NCI-H1436 (cell line): Measurements from ENCODE around the gene BMI1.
A peak's percentile ranks its signal among the peaks of the same experiment; 100 is the strongest.
"Not testable (repeated sequence)": the region's sequence is repeated elsewhere in the genome, so short reads cannot be mapped to it uniquely, and the experiment has no call there.

Source experiments
- DNase-seq: peaks from one replicate; lab custom pipeline; 2025; lab: John Stamatoyannopoulos, UW

Gene BMI1

GRCh38 chr10:22339761-22340328, 18.9 kb downstream of the BMI1 start:
- DNase-seq: no peak

DNA sequence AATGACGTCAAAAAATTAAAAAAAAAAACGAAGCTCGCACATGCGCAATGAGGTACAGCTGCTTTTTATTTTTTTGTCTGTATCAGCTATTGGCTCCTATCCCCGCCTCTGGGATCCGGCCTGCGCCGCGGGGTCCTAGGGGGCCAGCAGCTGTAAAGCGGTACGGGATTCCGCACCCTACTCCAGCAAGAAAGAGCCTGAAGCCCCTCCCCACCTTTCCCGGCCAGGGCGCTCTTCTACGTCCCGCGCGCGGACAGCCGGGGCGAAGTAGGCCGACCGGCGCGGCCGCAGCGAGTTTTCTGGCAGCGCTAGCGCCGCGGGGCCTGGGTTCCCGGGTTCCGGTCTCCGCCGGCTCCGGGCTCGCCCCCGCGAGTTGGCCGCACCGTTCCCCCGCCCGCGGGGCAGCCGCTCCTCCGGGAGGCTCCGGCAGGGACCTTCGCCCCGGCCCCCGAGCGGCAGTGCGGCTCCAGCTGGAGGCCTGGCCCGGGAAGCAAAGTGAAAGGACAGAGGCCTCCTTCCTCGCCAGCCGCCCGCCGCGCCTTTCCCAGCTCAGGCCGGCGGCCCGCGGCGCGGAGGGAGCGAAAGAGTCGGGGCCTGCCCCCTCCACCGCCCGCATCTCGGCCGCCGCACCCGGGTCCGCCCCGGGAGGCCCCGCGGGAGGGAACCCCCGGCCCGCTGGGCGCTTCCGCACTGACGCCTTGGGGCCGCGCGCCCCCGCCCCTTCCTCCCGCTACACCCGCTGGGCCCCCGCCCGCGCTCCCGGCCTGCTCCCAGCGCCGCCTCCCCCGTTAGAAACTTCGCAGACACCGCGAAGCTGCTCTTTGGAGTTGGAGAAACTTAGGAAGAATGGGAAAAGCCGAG, 19.7 kb downstream of the BMI1 start:
- peak; percentile 78 for DNase-seq

DNA sequence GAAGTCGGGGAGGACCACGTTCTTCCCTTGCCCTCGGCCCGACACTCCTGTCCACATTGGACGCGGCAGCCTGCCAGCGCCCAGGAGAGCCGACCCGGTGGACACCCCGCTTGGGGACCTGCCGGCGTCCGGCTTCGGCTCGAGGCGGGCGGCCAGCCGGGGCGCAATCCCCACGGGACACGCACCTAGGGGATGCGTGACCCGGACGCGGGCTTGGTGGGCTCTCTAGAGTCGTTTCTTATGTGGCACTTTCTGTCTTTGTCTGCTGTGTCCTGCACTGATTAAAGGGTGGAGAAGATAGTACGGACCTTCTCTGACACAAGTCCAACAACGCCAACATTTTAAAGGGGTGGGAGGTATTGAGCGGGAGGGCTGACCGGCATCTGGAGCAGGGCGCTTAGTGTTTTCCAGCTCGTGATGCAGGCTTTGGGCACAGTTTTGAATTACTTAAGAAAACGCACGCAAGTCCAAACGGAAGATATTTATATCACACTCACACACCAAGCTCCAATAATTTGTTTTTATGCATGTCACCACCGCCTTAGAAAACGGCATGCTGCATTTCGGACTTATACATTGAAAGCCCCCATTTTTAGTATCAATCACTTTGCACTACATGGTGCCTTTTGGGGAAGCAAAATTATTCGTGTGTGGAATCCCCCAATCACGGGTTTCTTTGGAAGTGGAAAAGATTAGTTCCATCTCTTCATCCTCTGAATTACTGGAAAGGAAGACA, 20.5 kb downstream of the BMI1 start:
- DNase-seq: no peak

DNA sequence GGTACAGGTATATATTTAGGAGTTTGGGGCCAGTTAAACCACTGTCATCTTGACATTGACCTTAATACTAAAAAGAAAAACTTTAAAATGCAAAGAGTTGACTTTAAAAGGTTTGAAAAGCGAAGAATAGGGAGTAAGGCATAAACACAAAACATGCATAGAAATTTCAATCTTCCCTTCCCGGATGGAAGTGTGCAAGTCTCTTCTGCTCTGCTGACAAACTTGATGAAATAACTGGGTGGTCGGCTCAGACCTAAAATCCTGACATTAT, 21.0 kb downstream of the BMI1 start:
- no peak for DNase-seq

GRCh38 chr10:22342421-22342820, 21.5 kb downstream of the BMI1 start:
- DNase-seq: no peak

DNA sequence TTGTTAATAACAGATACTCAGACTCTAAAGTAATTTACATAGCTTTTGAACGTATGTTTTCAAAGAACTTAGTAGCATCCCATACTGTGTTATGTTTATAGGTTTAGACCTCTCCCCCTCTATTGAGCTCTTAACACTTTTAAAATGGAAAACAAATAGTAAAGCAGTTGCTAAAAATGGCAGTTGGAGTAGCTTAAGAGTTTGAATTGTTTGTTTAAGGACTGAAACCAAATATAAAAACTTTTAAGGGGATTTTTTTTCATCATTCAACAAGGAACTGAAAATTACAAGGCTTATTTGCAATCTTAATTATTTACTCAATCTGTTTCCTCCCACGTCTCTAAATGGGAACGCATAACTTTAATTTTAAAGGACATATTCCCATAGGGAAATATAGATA, 22.8 kb downstream of the BMI1 start:
- no peak for DNase-seq

DNA sequence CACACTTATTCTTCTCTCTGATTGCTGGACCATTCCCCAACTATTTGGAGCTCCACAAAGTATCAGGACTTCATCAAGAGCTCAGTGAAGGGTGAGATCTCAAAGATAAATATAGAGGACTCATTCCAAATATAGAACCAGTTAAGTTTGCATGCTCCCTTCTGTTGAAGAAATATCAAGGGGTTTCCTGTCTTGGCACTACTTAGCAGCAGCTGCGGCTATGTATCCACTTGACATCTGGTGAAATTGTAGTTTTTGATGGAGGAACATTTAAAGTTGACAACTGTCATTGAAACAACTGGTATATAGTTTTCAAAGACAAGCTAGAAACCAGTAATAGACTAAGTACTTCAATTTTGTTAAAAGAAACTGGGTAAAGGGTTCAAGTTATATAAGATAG, 23.4 kb downstream of the BMI1 start:
- DNase-seq: no peak

- DNase-seq: no peak
These were observed 23.9 kb downstream of the BMI1 start for GRCh38 chr10:22344781-22345300.

- DNase-seq: no peak
These were observed 24.6 kb downstream of the BMI1 start, which contains the start of gene SPAG6 for GRCh38 chr10:22345301-22346095. TSS of gene SPAG6 (plus strand) at chr10:22345496. CDS start at chr10:22345612, 116 bp downstream.

GRCh38 chr10:22346096-22346661, 25.3 kb downstream of the BMI1 start:
- DNase-seq: no peak

DNA sequence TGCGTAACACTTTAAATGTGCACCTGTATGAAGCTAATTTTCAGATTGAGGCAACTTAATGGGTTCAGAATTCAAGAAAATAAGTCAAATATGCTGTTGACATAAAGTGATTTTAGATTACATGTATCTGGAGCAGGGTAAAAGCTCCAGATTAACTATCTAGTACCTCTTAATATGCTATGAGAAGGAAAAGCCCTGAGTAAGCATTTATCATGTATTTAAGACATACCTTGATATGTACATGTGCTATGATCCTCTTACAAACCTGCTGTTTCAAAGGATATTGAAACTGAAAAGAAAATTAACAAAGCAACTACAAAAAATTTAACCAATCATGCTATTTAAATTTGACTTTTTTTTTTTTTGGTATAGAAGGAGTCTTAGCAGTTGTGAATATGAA, 28.9 kb downstream of the BMI1 start:
- DNase-seq: no peak

DNA sequence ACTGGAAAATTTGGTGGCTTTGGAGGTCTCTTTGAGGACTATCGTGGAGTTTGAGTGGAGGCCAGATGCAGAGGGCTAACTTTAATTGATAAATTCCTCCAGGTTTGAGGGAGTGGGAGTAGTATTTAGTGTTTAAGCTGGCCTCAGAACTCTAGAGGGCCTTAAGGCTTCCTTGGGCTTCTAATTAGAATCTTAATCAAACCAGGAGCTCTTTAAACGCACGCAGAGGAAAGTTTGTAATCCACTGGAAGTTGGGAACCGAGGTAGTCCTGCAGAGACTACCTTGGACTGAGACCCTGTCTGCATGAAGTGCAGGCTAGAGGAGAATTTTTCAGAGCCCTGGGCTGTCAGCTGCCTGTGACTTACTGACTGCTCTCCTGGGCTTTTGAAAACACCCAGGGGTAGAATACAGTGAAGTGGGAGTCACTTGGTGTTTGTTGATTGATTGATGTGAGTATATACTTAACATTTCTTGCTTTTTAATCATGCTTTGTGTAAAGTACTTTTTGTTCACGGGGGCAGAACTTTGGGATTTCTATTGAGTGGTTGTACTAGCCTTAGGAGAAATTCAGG, 30.3 kb downstream of the BMI1 start:
- DNase-seq: no peak

- no peak for DNase-seq
These were observed 35.5 kb downstream of the BMI1 start for GRCh38 chr10:22356324-22356873.

DNA sequence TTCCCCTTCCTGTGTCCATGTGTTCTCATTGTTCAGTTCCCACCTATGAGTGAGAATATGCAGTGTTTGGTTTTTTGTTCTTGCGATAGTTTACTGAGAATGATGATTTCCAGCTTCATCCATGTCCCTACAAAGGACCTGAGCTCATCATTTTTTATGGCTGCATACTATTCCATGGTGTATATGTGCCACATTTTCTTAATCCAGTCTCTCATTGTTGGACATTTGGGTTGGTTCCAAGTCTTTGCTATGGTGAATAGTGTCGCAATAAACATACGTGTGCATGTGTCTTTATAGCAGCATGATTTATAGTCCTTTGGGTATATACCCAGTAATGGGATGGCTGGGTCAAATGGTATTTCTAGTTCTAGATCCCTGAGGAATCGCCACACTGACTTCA, 36.9 kb downstream of the BMI1 start:
- DNase-seq: not testable (repeated sequence)

DNA sequence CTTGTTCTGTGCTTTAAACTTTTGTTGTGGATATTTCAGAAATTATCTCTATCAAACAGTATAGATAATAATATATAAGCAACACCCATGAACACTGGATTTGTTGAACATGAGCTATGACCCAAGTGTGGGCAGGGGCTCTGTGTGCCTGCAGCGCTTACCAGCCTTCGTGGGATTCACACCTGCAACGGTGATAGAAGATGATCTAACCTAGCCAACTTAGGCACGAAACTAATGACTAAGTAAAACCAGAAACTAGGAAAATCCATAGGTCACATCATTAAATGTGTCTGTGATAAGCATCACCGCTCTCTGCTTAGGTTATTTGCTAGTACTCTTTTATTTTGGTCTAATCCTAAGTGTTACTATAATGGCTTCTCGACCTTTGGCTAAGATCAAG, 42.4 kb downstream of the BMI1 start:
- DNase-seq: no peak

GRCh38 chr10:22364407-22365140, 43.7 kb downstream of the BMI1 start:
- no peak for DNase-seq

DNA sequence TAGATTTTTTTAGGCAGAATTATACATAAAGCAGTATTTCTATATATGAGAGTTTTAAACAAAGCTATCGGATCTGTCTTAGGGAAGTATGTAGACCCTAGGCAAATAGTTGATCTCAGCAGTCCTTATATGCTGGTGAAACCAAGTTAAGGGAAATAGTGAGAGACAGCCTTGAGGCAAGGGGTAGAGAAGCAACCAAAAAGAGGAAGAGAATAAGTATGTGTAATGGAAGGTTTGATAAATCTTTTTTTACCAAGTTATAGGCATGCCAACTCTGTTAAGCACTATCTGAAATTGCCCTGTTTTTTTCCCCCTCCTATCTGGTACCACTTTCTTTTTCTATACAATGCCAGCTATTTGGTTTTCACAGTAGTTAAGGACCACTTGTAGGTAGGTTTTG, 44.3 kb downstream of the BMI1 start:
- DNase-seq: no peak

DNA sequence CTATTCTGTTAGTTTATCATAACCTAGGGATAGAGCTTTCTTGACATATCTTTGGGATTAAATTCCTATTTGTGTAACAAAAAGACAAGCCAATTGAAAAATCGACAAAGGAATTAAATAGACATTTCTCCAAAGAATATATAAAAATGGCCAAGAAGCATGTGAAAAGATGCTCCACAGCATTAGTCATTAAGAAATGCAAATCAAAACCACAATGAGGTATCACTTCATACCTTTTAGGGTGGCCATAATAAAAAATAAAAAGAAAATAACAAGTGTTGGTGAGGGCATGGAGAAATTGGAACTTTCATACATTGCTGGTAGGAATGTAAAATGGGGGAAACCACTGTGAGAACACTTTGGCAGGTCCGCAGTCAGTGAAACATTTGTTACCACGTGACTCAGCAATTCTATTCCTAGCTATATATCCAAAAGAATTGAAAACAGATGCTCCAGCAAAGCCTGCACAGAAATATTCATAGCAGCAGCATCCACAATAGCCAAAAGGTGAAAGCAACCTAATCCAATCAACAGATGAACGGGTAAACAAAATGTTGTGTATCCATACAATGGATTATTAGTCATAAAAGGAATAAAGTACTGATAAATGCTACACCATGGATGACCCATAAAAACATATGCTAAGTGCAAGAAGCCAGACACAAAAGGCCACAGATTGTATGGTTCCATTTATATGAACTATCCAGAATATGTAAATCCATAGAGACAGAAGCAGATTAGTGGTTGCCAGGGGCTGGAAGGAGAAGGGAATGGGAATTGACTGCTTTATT, 44.9 kb downstream of the BMI1 start:
- DNase-seq: no peak

- no peak for DNase-seq
These were observed 45.5 kb downstream of the BMI1 start for GRCh38 chr10:22366435-22366703.

GRCh38 chr10:22366771-22367170, 45.9 kb downstream of the BMI1 start:
- no peak for DNase-seq
